WTC11 (cell line): ENCODE data around the gene NUP98. TPM values are rescaled to one million over a fixed set of nuclear protein-coding genes. Genes with fewer than 3 reads are reported as not detected.

Source experiments
- ATAC-seq: fragments of 200-7000 bp; cut with Tn5 transposase; 2 replicates; pipeline ENCODE4 v1.10.0; 2021; ENCODE audit warnings: mild to moderate bottlenecking, moderate library complexity
- CTCF ChIA-PET: fragments of 300-600 bp; sonication (Branson Sonifier 250); formaldehyde crosslinking; loops from one replicate; lab custom pipeline; 2021; ENCODE audit warnings: antibody characterized with exemption; lab: Charles Lee
- POLR2A ChIA-PET: fragments of 350-600 bp; sonication (Branson Sonifier 250); formaldehyde crosslinking; loops from one replicate; lab custom pipeline; 2021; ENCODE audit warnings: antibody characterized with exemption; lab: Charles Lee
- DNase-seq: peaks from one replicate; pipeline ENCODE4 v3.0.0; 2021; ENCODE audit warnings: low spot score
- H3K27ac Mint-ChIP-seq: 2 replicates; pipeline ENCODE4 v1.8.0; 2021; ENCODE audit warnings: mixed read lengths
- H3K27me3 Mint-ChIP-seq: 2 replicates; pipeline ENCODE4 v1.8.0; 2021; ENCODE audit warnings: low read depth, mild to moderate bottlenecking, moderate library complexity, mixed read lengths
- H3K36me3 Mint-ChIP-seq: 2 replicates; pipeline ENCODE4 v1.8.0; 2021; ENCODE audit warnings: mixed read lengths
- H3K4me1 Mint-ChIP-seq: 2 replicates; pipeline ENCODE4 v1.8.0; 2022; ENCODE audit warnings: mixed read lengths
- H3K4me3 Mint-ChIP-seq: 2 replicates; pipeline ENCODE4 v1.8.0; 2021; ENCODE audit warnings: mild to moderate bottlenecking, moderate library complexity, mixed read lengths
- H3K9me3 Mint-ChIP-seq: 2 replicates; pipeline ENCODE4 v1.8.0; 2021; ENCODE audit warnings: mixed read lengths
- AFF4 ChIP-seq: sonication (generic); formaldehyde crosslinking; IDR thresholded peaks from 2 replicates; pipeline ENCODE4 v1.8.1; 2023; ENCODE audit warnings: mild to moderate bottlenecking, missing genetic modification reagents, borderline replicate concordance
- ARID4B ChIP-seq: sonication (generic); formaldehyde crosslinking; IDR thresholded peaks from 2 replicates; pipeline ENCODE4 v1.8.0; 2023; ENCODE audit warnings: missing genetic modification reagents, mild to moderate bottlenecking, borderline replicate concordance
- CBFB ChIP-seq: sonication (generic); formaldehyde crosslinking; IDR thresholded peaks from 2 replicates; pipeline ENCODE4 v1.8.1; 2022; ENCODE audit warnings: mild to moderate bottlenecking, low read depth, missing genetic modification reagents
- CREM ChIP-seq: sonication (generic); formaldehyde crosslinking; IDR thresholded peaks from 2 replicates; pipeline ENCODE4 v1.8.1; 2022; ENCODE audit warnings: mild to moderate bottlenecking, missing genetic modification reagents, moderate library complexity
- ESRRA ChIP-seq: sonication (generic); formaldehyde crosslinking; IDR thresholded peaks from 2 replicates; pipeline ENCODE4 v1.8.1; 2022; ENCODE audit warnings: mild to moderate bottlenecking, missing genetic modification reagents, borderline replicate concordance
- ETV6 ChIP-seq: sonication (generic); formaldehyde crosslinking; IDR thresholded peaks from 2 replicates; pipeline ENCODE4 v1.8.1; 2022; ENCODE audit warnings: mild to moderate bottlenecking, missing genetic modification reagents
- FOXK1 ChIP-seq: sonication (generic); formaldehyde crosslinking; IDR thresholded peaks from 2 replicates; pipeline ENCODE4 v1.8.0; 2022; ENCODE audit warnings: mild to moderate bottlenecking, moderate library complexity, missing genetic modification reagents
- GRHL2 ChIP-seq: fragments of 250-450 bp; sonication (Bioruptor Pico); IDR thresholded peaks from 2 replicates; pipeline ENCODE4 v1.8.0; 2022; ENCODE audit warnings: mild to moderate bottlenecking, moderate library complexity; ENCODE audit not compliant: insufficient replicate concordance, severe bottlenecking
- MLX ChIP-seq: sonication (generic); formaldehyde crosslinking; IDR thresholded peaks from 2 replicates; pipeline ENCODE4 v1.8.1; 2023; ENCODE audit warnings: mild to moderate bottlenecking, missing genetic modification reagents, moderate library complexity
- SMAD3 ChIP-seq: sonication (generic); formaldehyde crosslinking; IDR thresholded peaks from 2 replicates; pipeline ENCODE4 v1.8.0; 2022; ENCODE audit warnings: missing genetic modification reagents, mild to moderate bottlenecking, borderline replicate concordance
- SMAD4 ChIP-seq: sonication (generic); formaldehyde crosslinking; IDR thresholded peaks from 2 replicates; pipeline ENCODE4 v1.8.0; 2022; ENCODE audit warnings: mild to moderate bottlenecking, missing genetic modification reagents
- SP1 ChIP-seq: sonication (generic); formaldehyde crosslinking; conservative IDR thresholded peaks from 2 replicates; pipeline ENCODE4 v1.8.1; 2022; ENCODE audit warnings: missing genetic modification reagents
- TCF7 ChIP-seq: sonication (generic); formaldehyde crosslinking; IDR thresholded peaks from 2 replicates; pipeline ENCODE4 v1.8.0; 2022; ENCODE audit warnings: mild to moderate bottlenecking, low read depth, missing genetic modification reagents, moderate library complexity
- ZNF219 ChIP-seq: sonication (generic); formaldehyde crosslinking; IDR thresholded peaks from 2 replicates; pipeline ENCODE4 v1.8.0; 2023; ENCODE audit warnings: missing genetic modification reagents, mild to moderate bottlenecking, borderline replicate concordance
- ZNF281 ChIP-seq: sonication (generic); formaldehyde crosslinking; IDR thresholded peaks from 2 replicates; pipeline ENCODE4 v1.8.0; 2023; ENCODE audit warnings: mild to moderate bottlenecking, missing genetic modification reagents
- ZNF671 ChIP-seq: fragments of 250-450 bp; sonication (Bioruptor Pico); IDR thresholded peaks from 2 replicates; pipeline ENCODE4 v1.8.0; 2021; ENCODE audit warnings: mild to moderate bottlenecking
- total RNA-seq: library from RNA; stranded (reverse); gene quantifications from 3 replicates; pipeline ENCODE4 v1.2.3, GENCODE V29; 2021
- TF ChIP-seq, protein P1 (sequence below): sonication (generic); formaldehyde crosslinking; IDR thresholded peaks from 2 replicates; pipeline ENCODE4 v1.8.0; 2022; ENCODE audit warnings: mild to moderate bottlenecking, missing genetic modification reagents
- TF ChIP-seq, protein P2 (sequence below): sonication (generic); formaldehyde crosslinking; IDR thresholded peaks from 2 replicates; pipeline ENCODE4 v1.8.1; 2023; ENCODE audit warnings: mild to moderate bottlenecking, missing genetic modification reagents
- TF ChIP-seq, protein P3 (sequence below): sonication (generic); formaldehyde crosslinking; IDR thresholded peaks from 2 replicates; pipeline ENCODE4 v1.8.0; 2022; ENCODE audit warnings: mild to moderate bottlenecking, missing genetic modification reagents
- TF ChIP-seq, protein P4 (sequence below): fragments of 250-450 bp; sonication (Bioruptor Pico); IDR thresholded peaks from 2 replicates; pipeline ENCODE4 v1.9.0; 2021; ENCODE audit warnings: moderate library complexity, mild to moderate bottlenecking, inconsistent platforms, borderline replicate concordance

Gene NUP98
- total RNA-seq, 1 experiment from 2014 or later: 81.4 TPM

DNA sequence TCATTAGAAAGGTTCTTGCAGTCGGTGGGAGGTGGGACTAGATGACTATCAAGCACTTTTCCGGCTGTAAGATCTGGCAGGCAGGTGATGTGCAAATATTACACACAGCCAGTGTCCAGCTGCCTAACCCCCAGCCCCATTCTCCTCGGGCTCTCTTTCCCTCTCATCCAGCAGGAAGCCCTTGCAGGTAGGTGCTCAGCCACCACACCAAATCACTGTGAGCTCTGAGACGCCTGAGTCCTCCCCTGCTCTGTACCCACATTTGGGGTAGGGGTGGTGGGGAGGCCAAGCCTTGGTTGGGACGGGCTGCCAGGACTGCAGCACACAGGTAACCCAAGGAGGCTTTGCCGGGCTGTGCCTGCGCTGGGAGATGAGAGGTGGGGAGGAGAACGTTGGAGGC lies 156.2 kb downstream of the NUP98 start:
- TF ChIP-seq ZNF671 (CRISPR knock-in tag) (no peak), ETV6 (CRISPR knock-in tag) (no peak), MLX (no peak), AFF4 (CRISPR knock-in tag) (no peak), TCF7 (CRISPR knock-in tag) (no peak), CBFB (CRISPR knock-in tag) (no peak), GRHL2 (no peak), CREM (CRISPR knock-in tag) (no peak), SMAD4 (CRISPR knock-in tag) (no peak), ARID4B (no peak), FOXK1 (CRISPR knock-in tag) (no peak), ZNF219 (CRISPR knock-in tag) (no peak), ZNF281 (CRISPR knock-in tag) (no peak), ESRRA (no peak), SMAD3 (CRISPR knock-in tag) (no peak), SP1 (CRISPR knock-in tag) (no peak)
- TF ChIP-seq, protein P1, sequence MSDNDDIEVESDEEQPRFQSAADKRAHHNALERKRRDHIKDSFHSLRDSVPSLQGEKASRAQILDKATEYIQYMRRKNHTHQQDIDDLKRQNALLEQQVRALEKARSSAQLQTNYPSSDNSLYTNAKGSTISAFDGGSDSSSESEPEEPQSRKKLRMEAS: no peak
- TF ChIP-seq, protein P2, sequence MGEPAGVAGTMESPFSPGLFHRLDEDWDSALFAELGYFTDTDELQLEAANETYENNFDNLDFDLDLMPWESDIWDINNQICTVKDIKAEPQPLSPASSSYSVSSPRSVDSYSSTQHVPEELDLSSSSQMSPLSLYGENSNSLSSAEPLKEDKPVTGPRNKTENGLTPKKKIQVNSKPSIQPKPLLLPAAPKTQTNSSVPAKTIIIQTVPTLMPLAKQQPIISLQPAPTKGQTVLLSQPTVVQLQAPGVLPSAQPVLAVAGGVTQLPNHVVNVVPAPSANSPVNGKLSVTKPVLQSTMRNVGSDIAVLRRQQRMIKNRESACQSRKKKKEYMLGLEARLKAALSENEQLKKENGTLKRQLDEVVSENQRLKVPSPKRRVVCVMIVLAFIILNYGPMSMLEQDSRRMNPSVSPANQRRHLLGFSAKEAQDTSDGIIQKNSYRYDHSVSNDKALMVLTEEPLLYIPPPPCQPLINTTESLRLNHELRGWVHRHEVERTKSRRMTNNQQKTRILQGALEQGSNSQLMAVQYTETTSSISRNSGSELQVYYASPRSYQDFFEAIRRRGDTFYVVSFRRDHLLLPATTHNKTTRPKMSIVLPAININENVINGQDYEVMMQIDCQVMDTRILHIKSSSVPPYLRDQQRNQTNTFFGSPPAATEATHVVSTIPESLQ (CRISPR knock-in tag): no peak
- TF ChIP-seq, protein P3, sequence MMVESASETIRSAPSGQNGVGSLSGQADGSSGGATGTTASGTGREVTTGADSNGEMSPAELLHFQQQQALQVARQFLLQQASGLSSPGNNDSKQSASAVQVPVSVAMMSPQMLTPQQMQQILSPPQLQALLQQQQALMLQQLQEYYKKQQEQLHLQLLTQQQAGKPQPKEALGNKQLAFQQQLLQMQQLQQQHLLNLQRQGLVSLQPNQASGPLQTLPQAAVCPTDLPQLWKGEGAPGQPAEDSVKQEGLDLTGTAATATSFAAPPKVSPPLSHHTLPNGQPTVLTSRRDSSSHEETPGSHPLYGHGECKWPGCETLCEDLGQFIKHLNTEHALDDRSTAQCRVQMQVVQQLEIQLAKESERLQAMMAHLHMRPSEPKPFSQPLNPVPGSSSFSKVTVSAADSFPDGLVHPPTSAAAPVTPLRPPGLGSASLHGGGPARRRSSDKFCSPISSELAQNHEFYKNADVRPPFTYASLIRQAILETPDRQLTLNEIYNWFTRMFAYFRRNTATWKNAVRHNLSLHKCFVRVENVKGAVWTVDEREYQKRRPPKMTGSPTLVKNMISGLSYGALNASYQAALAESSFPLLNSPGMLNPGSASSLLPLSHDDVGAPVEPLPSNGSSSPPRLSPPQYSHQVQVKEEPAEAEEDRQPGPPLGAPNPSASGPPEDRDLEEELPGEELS (CRISPR knock-in tag): no peak
- TF ChIP-seq, protein P4, sequence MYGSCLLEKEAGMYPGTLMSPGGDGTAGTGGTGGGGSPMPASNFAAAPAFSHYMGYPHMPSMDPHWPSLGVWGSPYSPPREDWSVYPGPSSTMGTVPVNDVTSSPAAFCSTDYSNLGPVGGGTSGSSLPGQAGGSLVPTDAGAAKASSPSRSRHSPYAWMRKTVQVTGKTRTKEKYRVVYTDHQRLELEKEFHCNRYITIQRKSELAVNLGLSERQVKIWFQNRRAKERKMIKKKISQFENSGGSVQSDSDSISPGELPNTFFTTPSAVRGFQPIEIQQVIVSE (CRISPR knock-in tag): no peak
- no peak for DNase-seq
- CTCF ChIA-PET: no interaction called here
- H3K36me3 Mint-ChIP-seq: peaks cover 11% of the 10 kb centered on the region
- peaks cover 10% of the 10 kb centered on the region for H3K4me1 Mint-ChIP-seq
- POLR2A ChIA-PET: no interaction called here
- peaks cover 23% of the 10 kb centered on the region for H3K27me3 Mint-ChIP-seq
- H3K27ac Mint-ChIP-seq: no peak overlapping the region
- H3K9me3 Mint-ChIP-seq: peaks cover 10% of the 10 kb centered on the region
- no peak for ATAC-seq
- H3K4me3 Mint-ChIP-seq: peak overlapping the region; percentile 71
